Measurements from ENCODE around the gene LIMCH1. TPM values are rescaled to one million over a fixed set of nuclear protein-coding genes. Genes with fewer than 3 reads are reported as not detected.

Gene LIMCH1
- total and polyA plus RNA-seq, 2 of the 8 experiments (the other 6 are each of a cell fraction or from before 2014, with no cell fraction given) = 2.7 to 3.0 TPM

DNA sequence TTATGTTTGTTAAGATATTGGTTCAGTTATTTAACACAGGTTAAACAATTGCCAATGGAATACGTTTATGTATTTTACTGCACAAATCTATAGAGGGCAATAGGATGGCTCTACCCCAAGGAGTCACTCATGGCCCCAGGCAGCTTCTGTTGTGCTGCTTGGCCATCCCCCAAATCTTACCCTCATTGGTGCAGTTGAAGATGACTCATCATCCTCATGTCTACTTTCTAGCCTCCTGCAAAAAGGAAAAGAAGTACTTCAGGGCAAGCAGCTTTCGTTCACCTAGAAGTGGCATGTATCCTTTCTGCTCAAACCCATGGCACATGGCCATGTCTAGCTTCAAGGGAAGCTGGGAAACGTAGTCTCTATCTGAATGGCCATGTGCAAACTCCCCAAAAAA lies 196.4 kb downstream of the LIMCH1 start (continued):
- TF ChIP-seq, protein P1, sequence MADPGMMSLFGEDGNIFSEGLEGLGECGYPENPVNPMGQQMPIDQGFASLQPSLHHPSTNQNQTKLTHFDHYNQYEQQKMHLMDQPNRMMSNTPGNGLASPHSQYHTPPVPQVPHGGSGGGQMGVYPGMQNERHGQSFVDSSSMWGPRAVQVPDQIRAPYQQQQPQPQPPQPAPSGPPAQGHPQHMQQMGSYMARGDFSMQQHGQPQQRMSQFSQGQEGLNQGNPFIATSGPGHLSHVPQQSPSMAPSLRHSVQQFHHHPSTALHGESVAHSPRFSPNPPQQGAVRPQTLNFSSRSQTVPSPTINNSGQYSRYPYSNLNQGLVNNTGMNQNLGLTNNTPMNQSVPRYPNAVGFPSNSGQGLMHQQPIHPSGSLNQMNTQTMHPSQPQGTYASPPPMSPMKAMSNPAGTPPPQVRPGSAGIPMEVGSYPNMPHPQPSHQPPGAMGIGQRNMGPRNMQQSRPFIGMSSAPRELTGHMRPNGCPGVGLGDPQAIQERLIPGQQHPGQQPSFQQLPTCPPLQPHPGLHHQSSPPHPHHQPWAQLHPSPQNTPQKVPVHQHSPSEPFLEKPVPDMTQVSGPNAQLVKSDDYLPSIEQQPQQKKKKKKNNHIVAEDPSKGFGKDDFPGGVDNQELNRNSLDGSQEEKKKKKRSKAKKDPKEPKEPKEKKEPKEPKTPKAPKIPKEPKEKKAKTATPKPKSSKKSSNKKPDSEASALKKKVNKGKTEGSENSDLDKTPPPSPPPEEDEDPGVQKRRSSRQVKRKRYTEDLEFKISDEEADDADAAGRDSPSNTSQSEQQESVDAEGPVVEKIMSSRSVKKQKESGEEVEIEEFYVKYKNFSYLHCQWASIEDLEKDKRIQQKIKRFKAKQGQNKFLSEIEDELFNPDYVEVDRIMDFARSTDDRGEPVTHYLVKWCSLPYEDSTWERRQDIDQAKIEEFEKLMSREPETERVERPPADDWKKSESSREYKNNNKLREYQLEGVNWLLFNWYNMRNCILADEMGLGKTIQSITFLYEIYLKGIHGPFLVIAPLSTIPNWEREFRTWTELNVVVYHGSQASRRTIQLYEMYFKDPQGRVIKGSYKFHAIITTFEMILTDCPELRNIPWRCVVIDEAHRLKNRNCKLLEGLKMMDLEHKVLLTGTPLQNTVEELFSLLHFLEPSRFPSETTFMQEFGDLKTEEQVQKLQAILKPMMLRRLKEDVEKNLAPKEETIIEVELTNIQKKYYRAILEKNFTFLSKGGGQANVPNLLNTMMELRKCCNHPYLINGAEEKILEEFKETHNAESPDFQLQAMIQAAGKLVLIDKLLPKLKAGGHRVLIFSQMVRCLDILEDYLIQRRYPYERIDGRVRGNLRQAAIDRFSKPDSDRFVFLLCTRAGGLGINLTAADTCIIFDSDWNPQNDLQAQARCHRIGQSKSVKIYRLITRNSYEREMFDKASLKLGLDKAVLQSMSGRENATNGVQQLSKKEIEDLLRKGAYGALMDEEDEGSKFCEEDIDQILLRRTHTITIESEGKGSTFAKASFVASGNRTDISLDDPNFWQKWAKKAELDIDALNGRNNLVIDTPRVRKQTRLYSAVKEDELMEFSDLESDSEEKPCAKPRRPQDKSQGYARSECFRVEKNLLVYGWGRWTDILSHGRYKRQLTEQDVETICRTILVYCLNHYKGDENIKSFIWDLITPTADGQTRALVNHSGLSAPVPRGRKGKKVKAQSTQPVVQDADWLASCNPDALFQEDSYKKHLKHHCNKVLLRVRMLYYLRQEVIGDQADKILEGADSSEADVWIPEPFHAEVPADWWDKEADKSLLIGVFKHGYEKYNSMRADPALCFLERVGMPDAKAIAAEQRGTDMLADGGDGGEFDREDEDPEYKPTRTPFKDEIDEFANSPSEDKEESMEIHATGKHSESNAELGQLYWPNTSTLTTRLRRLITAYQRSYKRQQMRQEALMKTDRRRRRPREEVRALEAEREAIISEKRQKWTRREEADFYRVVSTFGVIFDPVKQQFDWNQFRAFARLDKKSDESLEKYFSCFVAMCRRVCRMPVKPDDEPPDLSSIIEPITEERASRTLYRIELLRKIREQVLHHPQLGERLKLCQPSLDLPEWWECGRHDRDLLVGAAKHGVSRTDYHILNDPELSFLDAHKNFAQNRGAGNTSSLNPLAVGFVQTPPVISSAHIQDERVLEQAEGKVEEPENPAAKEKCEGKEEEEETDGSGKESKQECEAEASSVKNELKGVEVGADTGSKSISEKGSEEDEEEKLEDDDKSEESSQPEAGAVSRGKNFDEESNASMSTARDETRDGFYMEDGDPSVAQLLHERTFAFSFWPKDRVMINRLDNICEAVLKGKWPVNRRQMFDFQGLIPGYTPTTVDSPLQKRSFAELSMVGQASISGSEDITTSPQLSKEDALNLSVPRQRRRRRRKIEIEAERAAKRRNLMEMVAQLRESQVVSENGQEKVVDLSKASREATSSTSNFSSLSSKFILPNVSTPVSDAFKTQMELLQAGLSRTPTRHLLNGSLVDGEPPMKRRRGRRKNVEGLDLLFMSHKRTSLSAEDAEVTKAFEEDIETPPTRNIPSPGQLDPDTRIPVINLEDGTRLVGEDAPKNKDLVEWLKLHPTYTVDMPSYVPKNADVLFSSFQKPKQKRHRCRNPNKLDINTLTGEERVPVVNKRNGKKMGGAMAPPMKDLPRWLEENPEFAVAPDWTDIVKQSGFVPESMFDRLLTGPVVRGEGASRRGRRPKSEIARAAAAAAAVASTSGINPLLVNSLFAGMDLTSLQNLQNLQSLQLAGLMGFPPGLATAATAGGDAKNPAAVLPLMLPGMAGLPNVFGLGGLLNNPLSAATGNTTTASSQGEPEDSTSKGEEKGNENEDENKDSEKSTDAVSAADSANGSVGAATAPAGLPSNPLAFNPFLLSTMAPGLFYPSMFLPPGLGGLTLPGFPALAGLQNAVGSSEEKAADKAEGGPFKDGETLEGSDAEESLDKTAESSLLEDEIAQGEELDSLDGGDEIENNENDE (IDR thresholded peaks at IDR 0.05; ENCODE audit: insufficient replicate concordance, low read length) = no peak
